Stimulated activated CD8-positive, alpha-beta memory T cell treated with anti-CD3 and anti-CD28 coated beads, Interleukin-7, amount 100 ng/mL, for 1 hour (primary cell): ENCODE data around the gene MAP3K2.
"Not testable (repeated sequence)": the region's sequence is repeated elsewhere in the genome, so short reads cannot be mapped to it uniquely, and the experiment has no call there.

Source experiments
- DNase-seq, 2 donors: peaks; one replicate each; pipeline ENCODE4 v3.0.0-alpha.2; 2020; ENCODE audit warnings: low read depth in 2 of 2

MAP3K2 gene

DNA sequence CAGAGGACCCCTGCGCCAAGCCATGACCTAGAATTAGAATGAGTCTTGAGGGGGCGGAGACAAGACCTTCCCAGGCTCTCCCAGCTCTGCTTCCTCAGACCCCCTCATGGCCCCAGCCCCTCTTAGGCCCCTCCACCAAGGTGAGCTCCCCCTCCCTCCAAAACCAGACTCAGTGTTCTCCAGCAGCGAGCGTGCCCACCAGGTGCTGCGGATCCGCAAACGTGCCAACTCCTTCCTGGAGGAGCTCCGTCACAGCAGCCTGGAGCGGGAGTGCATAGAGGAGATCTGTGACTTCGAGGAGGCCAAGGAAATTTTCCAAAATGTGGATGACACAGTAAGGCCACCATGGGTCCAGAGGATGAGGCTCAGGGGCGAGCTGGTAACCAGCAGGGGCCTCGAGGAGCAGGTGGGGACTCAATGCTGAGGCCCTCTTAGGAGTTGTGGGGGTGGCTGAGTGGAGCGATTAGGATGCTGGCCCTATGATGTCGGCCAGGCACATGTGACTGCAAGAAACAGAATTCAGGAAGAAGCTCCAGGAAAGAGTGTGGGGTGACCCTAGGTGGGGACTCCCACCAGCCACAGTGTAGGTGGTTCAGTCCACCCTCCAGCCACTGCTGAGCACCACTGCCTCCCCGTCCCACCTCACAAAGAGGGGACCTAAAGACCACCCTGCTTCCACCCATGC is 33.5 kb upstream of the MAP3K2 start:
- no peak for DNase-seq

GRCh38 chr2:127420039-127420864 is 32.5 kb upstream of the MAP3K2 start:
- no peak for DNase-seq

DNA sequence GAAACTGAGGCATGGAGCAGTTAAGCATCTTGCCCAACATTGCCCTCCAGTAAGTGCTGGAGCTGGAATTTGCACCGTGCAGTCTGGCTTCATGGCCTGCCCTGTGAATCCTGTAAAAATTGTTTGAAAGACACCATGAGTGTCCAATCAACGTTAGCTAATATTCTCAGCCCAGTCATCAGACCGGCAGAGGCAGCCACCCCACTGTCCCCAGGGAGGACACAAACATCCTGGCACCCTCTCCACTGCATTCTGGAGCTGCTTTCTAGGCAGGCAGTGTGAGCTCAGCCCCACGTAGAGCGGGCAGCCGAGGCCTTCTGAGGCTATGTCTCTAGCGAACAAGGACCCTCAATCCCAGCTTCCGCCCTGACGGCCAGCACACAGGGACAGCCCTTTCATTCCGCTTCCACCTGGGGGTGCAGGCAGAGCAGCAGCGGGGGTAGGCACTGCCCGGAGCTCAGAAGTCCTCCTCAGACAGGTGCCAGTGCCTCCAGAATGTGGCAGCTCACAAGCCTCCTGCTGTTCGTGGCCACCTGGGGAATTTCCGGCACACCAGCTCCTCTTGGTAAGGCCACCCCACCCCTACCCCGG is 31.8 kb upstream of the MAP3K2 start:
- no peak for DNase-seq

DNA sequence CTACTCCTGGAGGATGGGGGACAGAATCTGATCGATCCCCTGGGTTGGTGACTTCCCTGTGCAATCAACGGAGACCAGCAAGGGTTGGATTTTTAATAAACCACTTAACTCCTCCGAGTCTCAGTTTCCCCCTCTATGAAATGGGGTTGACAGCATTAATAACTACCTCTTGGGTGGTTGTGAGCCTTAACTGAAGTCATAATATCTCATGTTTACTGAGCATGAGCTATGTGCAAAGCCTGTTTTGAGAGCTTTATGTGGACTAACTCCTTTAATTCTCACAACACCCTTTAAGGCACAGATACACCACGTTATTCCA is 31.3 kb upstream of the MAP3K2 start:
- DNase-seq = no peak

GRCh38 chr2:127418300-127419111 is 30.7 kb upstream of the MAP3K2 start, which contains the start of gene PROC:
TSS of gene PROC (plus strand) at chr2:127418427. CDS start at chr2:127419943, 1,516 bp downstream.
- DNase-seq = no peak

DNA sequence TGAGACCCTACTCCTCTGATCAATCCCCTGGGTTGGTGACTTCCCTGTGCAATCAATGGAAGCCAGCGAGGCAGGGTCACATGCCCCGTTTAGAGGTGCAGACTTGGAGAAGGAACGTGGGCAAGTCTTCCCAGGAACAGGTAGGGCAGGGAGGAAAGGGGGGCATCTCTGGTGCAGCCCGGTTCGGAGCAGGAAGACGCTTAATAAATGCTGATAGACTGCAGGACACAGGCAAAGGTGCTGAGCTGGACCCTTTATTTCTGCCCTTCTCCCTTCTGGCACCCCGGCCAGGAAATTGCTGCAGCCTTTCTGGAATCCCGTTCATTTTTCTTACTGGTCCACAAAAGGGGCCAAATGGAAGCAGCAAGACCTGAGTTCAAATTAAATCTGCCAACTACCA is 29.6 kb upstream of the MAP3K2 start:
- no peak for DNase-seq

GRCh38 chr2:127416506-127417001 is 28.8 kb upstream of the MAP3K2 start:
- DNase-seq = no peak

- DNase-seq = peak; percentile 54 to 61
Observed at GRCh38 chr2:127415593-127416505, 28.1 kb upstream of the MAP3K2 start.

GRCh38 chr2:127414638-127415592 is 27.1 kb upstream of the MAP3K2 start:
- DNase-seq = no peak

GRCh38 chr2:127413782-127414637 is 26.2 kb upstream of the MAP3K2 start:
- no peak for DNase-seq

DNA sequence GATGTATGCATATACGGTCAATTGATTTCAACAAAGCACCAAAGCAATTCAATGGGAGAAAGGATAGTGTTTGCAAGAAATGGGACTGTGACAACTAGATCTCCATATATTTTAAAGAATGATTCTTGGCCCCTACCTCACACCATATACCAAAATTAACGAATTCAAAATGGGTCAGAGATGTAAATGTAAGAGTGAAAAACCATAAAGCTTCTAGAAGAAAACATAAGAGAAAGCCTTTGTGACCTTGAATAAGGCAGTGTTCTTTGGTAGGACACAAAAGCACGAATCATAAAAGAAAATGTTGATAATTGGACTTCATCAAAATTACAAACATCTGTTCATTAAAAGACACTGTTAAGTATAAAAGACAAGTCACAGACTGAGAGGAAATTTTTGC is 25.4 kb upstream of the MAP3K2 start:
- DNase-seq = no peak

DNA sequence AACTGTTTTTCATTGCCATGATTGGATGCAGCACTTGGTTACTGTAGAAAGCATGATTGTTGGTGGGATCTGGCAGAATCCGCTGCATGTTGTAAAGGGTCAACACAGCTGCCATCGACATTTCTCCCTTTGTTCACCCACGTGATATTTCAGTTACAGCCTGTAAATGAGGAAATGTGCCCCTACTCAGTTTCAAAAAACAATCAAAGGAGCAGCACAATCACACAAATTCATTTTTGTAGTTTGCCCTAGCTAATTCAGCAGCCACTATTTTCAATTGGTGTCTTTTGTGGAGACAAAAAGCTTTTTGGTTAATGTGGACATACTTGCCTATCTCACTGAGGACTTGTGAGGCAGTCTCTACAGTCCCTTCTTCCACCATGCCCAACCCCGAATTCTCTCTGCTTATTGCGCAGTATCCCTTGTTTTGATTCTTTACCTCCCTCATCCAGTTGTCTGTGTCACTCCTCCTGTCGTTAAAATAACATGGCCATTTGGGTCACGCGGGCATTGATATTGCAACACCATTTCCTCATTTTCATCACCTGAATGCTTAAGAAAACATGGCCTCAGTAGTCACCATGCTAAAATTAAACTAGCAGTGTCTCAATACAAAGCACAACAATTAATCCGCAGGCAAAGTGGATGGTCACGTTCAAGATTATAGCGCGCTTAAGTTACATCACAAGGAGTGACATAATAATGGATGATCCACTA is 24.0 kb upstream of the MAP3K2 start:
- DNase-seq = no peak

GRCh38 chr2:127410871-127411652 is 23.3 kb upstream of the MAP3K2 start:
- DNase-seq = no peak

DNA sequence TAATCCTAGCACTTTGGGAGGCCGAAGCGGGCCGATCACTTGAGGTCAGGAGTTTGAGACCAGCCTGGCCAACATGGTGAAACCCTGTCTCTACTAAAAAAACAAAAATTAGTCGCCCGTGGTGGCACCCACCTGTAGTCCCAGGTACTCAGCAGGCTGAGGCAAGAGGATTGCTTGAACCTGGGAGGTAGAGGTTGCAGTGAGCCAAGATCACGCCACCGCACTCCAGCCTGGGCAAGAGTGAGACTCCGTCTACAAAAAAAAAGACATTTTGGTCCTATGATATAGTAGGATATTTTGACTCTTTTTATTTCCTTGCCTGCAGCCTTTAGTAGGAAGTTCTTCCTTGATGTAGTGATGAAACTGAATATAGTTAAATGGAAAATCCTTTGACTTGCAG is 21.9 kb upstream of the MAP3K2 start:
- DNase-seq = not testable (repeated sequence)

GRCh38 chr2:127408807-127409099 is 21.0 kb upstream of the MAP3K2 start:
- DNase-seq = no peak

GRCh38 chr2:127408004-127408806 is 20.4 kb upstream of the MAP3K2 start:
- DNase-seq = peak; percentile 78 to 84

DNA sequence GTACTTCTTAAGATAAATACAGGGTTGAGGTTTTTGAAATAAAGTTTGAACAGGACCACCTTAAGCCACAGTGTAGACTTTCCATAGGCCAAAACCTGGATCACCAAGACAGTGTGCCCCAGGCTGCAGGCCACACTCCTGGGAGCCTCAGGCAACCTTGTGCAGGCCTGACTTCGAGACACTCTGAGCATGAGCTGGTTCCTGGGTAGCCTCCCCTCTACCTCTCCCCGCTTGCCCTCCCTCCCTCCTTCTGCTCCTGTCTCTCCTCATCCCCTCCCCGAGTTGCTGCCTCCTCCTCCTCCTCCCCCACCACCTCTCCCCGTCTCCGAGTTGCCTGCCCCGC is 19.9 kb upstream of the MAP3K2 start:
- DNase-seq = no peak
